Adrenal gland (tissue), 5 donors: ENCODE data around the gene GPRC5C.

Experiments used
- CTCF ChIP-seq, 6 experiments: fragments of 450-650 bp in 4 of 6; fragments of 200-600 bp in 2 of 6; sonication (generic) in 1 of 6; IDR thresholded peaks; 1 replicate in 5 of 6; 2 replicates in 1 of 6; pipeline versions ENCODE4 v1.5.1 to v1.8.0; 2016 to 2021; ENCODE audit warnings: antibody characterized with exemption in 6 of 6, mild to moderate bottlenecking in 2 of 6, moderate library complexity in 1 of 6
- POLR2A ChIP-seq, 2 donors: fragments of 450-650 bp; IDR thresholded peaks; one replicate each; pipeline ENCODE4 v1.6.1; 2017; ENCODE audit warnings: antibody characterized with exemption in 2 of 2, mild to moderate bottlenecking in 2 of 2, moderate library complexity in 1 of 2
- donor health status: DM: no; HTN: no; CAD: no.

GRCh38 chr17:74449306-74449705 lies 17.4 kb downstream of the GPRC5C start:
- no peak for TF ChIP-seq POLR2A (IDR thresholded peaks at IDR 0.05)
- no peak for TF ChIP-seq CTCF (IDR thresholded peaks at IDR 0.05)
